Astrocyte (in vitro differentiated cells and primary cell): ENCODE measurements around the gene ADGRG6. TPM values are rescaled to one million over a fixed set of nuclear protein-coding genes. Genes with fewer than 3 reads are reported as not detected.

ENCODE experiments used
- DNase-seq: peaks from one replicate; pipeline ENCODE4 v3.0.0-alpha.2; 2010; ENCODE audit warnings: low read depth
- FAIRE-seq: peaks from 2 replicates; lab custom pipeline; 2011; peaks lifted over from hg19 to GRCh38; lab: Jason Lieb, UNC
- H2AFZ ChIP-seq: 2 replicates; pipeline ENCODE4 v1.6.0; 2012; ENCODE audit warnings: low read depth, low read length, inconsistent platforms
- H3K27ac ChIP-seq: 2 replicates; pipeline ENCODE4 v1.5.1; 2011; ENCODE audit warnings: low read depth, low read length, inconsistent platforms
- H3K27me3 ChIP-seq: 2 replicates; pipeline ENCODE4 v1.6.0; 2011; ENCODE audit warnings: low read length, inconsistent platforms; ENCODE audit not compliant: insufficient read depth
- H3K36me3 ChIP-seq: 2 replicates; pipeline ENCODE4 v1.5.1; 2011; ENCODE audit warnings: low read length, inconsistent platforms; ENCODE audit not compliant: insufficient read depth
- H3K4me1 ChIP-seq: 2 replicates; pipeline ENCODE4 v1.5.1; 2011; ENCODE audit warnings: low read length, inconsistent platforms; ENCODE audit not compliant: insufficient read depth
- H3K4me2 ChIP-seq: 2 replicates; pipeline ENCODE4 v1.6.0; 2012; ENCODE audit warnings: low read length, inconsistent platforms
- H3K4me3 ChIP-seq: 2 replicates; pipeline ENCODE4 v1.5.1; 2011; ENCODE audit warnings: low read depth, mild to moderate bottlenecking, low read length, inconsistent platforms; ENCODE audit not compliant: insufficient read depth
- H3K79me2 ChIP-seq: 2 replicates; pipeline ENCODE4 v1.6.0; 2012; ENCODE audit warnings: mild to moderate bottlenecking, low read length, inconsistent platforms; ENCODE audit not compliant: insufficient read depth
- H3K9ac ChIP-seq: 2 replicates; pipeline ENCODE4 v1.6.0; 2012; ENCODE audit warnings: mild to moderate bottlenecking, low read length, inconsistent platforms
- H3K9me3 ChIP-seq: 2 replicates; pipeline ENCODE4 v1.5.1; 2012; ENCODE audit warnings: low read depth, mild to moderate bottlenecking, low read length, inconsistent platforms; ENCODE audit not compliant: insufficient read depth
- H4K20me1 ChIP-seq: 2 replicates; pipeline ENCODE4 v1.6.0; 2012; ENCODE audit warnings: low read length, inconsistent platforms; ENCODE audit not compliant: insufficient read depth
- H3K27ac Mint-ChIP-seq: one replicate; pipeline ENCODE4 v1.8.0; 2021; ENCODE audit warnings: mild to moderate bottlenecking, mixed read lengths; ENCODE audit not compliant: unreplicated experiment
- H3K27me3 Mint-ChIP-seq: one replicate; pipeline ENCODE4 v1.8.0; 2021; ENCODE audit warnings: low read depth, mixed read lengths; ENCODE audit not compliant: unreplicated experiment
- H3K36me3 Mint-ChIP-seq: one replicate; pipeline ENCODE4 v1.8.0; 2021; ENCODE audit warnings: low read depth, mixed read lengths; ENCODE audit not compliant: unreplicated experiment
- H3K4me1 Mint-ChIP-seq: one replicate; pipeline ENCODE4 v1.8.0; 2021; ENCODE audit warnings: low read depth, mixed read lengths; ENCODE audit not compliant: unreplicated experiment
- H3K4me3 Mint-ChIP-seq: one replicate; pipeline ENCODE4 v1.8.0; 2021; ENCODE audit warnings: mild to moderate bottlenecking, moderate library complexity, mixed read lengths; ENCODE audit not compliant: unreplicated experiment
- H3K9me3 Mint-ChIP-seq: one replicate; pipeline ENCODE4 v1.8.0; 2021; ENCODE audit warnings: mild to moderate bottlenecking, mixed read lengths; ENCODE audit not compliant: unreplicated experiment
- CTCF ChIP-seq: IDR thresholded peaks from 2 replicates; pipeline ENCODE4 v1.5.1; 2011; ENCODE audit warnings: low read depth, mild to moderate bottlenecking, inconsistent platforms, low read length, moderate library complexity; ENCODE audit not compliant: insufficient read depth
- EZH2 ChIP-seq: IDR thresholded peaks from 2 replicates; pipeline ENCODE4 v1.6.1; 2012; ENCODE audit warnings: mild to moderate bottlenecking, low read length, inconsistent platforms; ENCODE audit not compliant: insufficient read depth
- total RNA-seq: library from RNA; stranded (reverse); gene quantifications from 2 replicates; pipeline ENCODE4 v1.2.1, GENCODE V29; 2021

The ADGRG6 gene
- total RNA-seq, 1 donor from 2014 or later: 98.2 TPM

- no peaks in the 10 kb centered on the region for H3K27me3 Mint-ChIP-seq
- Histone ChIP-seq H4K20me1 (no peaks in the 10 kb centered on the region), H3K4me2 (no peak overlapping the region), H3K9ac (no peak overlapping the region), H3K79me2 (no peaks in the 10 kb centered on the region), H3K4me1 (no peaks in the 10 kb centered on the region), H3K36me3 (no peaks in the 10 kb centered on the region), H2AFZ (no peak overlapping the region), H3K9me3 (no peaks in the 10 kb centered on the region), H3K4me3 (no peak overlapping the region), H3K27ac (no peak overlapping the region), H3K27me3 (no peaks in the 10 kb centered on the region)
- H3K4me3 Mint-ChIP-seq: no peak overlapping the region
- TF ChIP-seq EZH2 (no peak), CTCF (no peak)
- H3K4me1 Mint-ChIP-seq: peaks cover 30% of the 10 kb centered on the region
- FAIRE-seq (no peak), DNase-seq (no peak)
- no peaks in the 10 kb centered on the region for H3K9me3 Mint-ChIP-seq
- H3K27ac Mint-ChIP-seq: peak overlapping the region; percentile 44
- no peaks in the 10 kb centered on the region for H3K36me3 Mint-ChIP-seq
Observed at GRCh38 chr6:142361345-142361744, 59.5 kb downstream of the ADGRG6 start.

GRCh38 chr6:142361779-142362750, 60.3 kb downstream of the ADGRG6 start:
- Mint-ChIP-seq H3K36me3 (no peaks in the 10 kb centered on the region), H3K27ac (peak overlapping the region; percentile 3), H3K4me1 (peaks cover 28% of the 10 kb centered on the region), H3K4me3 (no peak overlapping the region), H3K27me3 (no peaks in the 10 kb centered on the region), H3K9me3 (no peaks in the 10 kb centered on the region)
- DNase-seq: peak; percentile 76
- Histone ChIP-seq H3K27me3 (no peaks in the 10 kb centered on the region), H3K9ac (no peak overlapping the region), H3K4me1 (no peaks in the 10 kb centered on the region), H3K79me2 (no peaks in the 10 kb centered on the region), H3K9me3 (no peaks in the 10 kb centered on the region), H3K36me3 (no peaks in the 10 kb centered on the region), H3K4me3 (no peak overlapping the region), H3K4me2 (no peak overlapping the region), H2AFZ (no peak overlapping the region), H4K20me1 (no peaks in the 10 kb centered on the region), H3K27ac (no peak overlapping the region)
- peak; percentile 54 for FAIRE-seq
- no peak for TF ChIP-seq EZH2
- no peak for TF ChIP-seq CTCF

- Histone ChIP-seq H3K27me3 (no peaks in the 10 kb centered on the region), H3K9me3 (no peaks in the 10 kb centered on the region), H3K4me1 (no peaks in the 10 kb centered on the region), H4K20me1 (no peaks in the 10 kb centered on the region), H3K79me2 (no peaks in the 10 kb centered on the region), H3K4me3 (no peak overlapping the region), H2AFZ (no peak overlapping the region), H3K27ac (no peak overlapping the region), H3K36me3 (no peaks in the 10 kb centered on the region), H3K4me2 (no peak overlapping the region), H3K9ac (no peak overlapping the region)
- H3K27me3 Mint-ChIP-seq: no peaks in the 10 kb centered on the region
- no peak overlapping the region for H3K27ac Mint-ChIP-seq
- TF ChIP-seq CTCF (no peak), EZH2 (no peak)
- peaks cover 2% of the 10 kb centered on the region for H3K36me3 Mint-ChIP-seq
- H3K4me3 Mint-ChIP-seq: no peak overlapping the region
- peaks cover 9% of the 10 kb centered on the region for H3K4me1 Mint-ChIP-seq
- DNase-seq (no peak), FAIRE-seq (no peak)
- no peaks in the 10 kb centered on the region for H3K9me3 Mint-ChIP-seq
Observed at GRCh38 chr6:142367061-142367460, 65.3 kb downstream of the ADGRG6 start.
